GM12873 (cell line): Measurements from ENCODE around the gene B4GALT7.

Experiments
- TF ChIP-seq, protein P1 (sequence below): IDR thresholded peaks from 2 replicates; pipeline ENCODE4 v1.5.1; 2012; ENCODE audit warnings: low read depth, mild to moderate bottlenecking, moderate library complexity, low read length, control low read depth; ENCODE audit not compliant: insufficient read depth; ENCODE audit errors: missing control alignments

The B4GALT7 gene, protein sequence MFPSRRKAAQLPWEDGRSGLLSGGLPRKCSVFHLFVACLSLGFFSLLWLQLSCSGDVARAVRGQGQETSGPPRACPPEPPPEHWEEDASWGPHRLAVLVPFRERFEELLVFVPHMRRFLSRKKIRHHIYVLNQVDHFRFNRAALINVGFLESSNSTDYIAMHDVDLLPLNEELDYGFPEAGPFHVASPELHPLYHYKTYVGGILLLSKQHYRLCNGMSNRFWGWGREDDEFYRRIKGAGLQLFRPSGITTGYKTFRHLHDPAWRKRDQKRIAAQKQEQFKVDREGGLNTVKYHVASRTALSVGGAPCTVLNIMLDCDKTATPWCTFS

DNA sequence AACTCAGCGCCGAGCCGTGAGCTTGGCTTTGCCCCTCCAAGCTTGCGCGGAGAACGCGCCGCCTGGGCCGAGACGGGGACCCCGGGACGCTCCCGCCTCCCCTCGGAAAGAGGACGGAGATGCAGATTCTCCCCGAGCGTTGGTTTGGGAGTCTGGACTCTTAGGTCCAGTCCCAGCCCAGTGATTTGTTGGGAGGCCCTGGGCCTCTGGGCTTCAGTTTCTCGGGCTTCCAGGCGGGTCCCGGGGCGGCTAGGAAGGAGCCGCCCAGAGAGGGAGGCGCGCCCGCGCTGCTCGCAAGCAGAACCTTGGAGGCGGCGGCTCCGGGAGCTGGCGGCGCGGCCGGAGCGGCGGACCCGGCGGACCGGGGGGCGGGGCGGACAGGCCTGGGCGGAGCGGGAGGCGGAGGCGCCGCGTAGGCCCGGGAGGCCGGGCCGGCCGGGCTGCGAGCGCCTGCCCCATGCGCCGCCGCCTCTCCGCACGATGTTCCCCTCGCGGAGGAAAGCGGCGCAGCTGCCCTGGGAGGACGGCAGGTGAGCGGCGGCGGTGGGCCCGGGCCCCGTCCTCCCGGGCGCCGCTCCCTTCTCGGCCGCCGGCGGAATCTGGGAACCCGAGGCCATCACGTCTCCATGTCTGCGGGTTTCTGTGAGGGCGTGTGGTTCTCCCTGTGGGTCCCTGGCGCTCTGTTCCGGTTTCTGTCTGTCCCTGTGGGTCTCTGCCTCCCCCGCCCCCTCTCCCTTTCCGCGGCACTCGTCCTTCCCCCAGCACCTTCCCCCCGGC, at the start of gene B4GALT7:
TSS of gene B4GALT7 (plus strand) at position 402 of the 777 bp plus-strand sequence. CDS start at position 481, 79 bp downstream.
- TF ChIP-seq, protein P1, sequence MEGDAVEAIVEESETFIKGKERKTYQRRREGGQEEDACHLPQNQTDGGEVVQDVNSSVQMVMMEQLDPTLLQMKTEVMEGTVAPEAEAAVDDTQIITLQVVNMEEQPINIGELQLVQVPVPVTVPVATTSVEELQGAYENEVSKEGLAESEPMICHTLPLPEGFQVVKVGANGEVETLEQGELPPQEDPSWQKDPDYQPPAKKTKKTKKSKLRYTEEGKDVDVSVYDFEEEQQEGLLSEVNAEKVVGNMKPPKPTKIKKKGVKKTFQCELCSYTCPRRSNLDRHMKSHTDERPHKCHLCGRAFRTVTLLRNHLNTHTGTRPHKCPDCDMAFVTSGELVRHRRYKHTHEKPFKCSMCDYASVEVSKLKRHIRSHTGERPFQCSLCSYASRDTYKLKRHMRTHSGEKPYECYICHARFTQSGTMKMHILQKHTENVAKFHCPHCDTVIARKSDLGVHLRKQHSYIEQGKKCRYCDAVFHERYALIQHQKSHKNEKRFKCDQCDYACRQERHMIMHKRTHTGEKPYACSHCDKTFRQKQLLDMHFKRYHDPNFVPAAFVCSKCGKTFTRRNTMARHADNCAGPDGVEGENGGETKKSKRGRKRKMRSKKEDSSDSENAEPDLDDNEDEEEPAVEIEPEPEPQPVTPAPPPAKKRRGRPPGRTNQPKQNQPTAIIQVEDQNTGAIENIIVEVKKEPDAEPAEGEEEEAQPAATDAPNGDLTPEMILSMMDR, result no peak

DNA sequence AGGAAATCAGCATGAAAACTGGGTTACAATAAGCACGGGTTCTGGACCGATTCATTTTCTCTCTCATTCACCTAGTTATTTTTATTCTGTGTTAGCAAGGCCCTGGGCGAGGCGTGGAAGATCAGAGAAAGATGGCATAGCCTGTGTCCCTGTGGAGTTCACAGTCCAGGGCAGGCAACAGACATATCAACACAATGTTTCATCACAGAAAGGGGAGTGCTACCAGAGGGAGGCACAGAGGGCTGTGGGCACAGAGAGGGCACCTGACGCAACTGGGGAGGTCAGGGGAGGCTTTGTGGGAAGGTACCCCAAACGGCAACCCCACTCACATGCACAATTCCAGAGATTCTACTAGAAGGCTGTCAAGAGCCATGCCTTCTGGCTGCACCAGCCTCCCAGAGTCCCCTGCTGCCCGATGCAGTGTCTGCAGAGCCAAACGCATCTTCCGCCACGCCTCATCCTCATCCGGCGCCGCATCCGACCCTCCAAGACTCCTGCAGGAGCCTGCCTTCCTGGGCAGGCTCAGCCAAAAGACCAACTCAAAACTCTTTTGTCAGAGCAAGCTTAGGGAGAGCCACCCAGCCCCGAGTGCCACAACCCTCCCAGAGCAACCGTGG, 47.0 kb upstream of the B4GALT7 start:
- TF ChIP-seq, protein P1, result no peak

DNA sequence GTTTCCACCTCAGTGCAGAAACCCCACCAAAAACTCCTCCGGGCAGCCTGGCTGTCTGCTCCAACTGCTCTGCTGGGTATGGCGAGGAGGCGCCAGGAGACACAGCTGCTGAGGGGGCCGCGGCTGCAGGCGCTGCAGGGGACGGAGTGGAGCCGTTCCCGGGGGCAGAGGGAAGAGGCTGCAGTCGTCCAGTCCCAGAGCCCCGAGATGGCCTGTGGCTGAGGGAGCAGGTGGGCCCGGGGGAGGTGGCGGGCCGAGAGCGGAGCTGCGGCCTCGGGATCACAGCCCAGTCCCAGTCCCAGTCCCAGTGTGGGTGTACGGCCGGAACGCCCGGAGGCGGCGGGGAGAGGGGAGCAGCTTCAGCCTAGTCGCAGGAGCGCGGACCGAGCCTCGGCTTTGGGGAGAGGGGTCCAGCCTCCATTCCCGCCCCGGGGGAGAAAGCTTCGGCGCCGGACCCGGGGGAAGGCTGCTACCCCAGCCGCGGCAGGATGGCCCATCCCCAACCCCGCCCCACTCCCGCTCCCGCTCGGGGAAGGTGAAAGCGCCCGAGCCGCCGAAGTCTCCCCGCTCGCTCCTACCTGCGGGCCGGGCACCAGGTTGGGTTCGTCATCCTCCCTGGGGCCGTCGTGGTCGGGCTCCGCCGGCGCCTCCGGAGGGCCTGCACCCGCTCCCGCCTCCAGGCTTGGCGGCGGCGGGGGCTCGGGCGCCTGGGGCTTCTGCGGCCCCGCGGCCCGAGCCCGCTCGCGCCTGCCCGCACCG, 46.1 kb upstream of the B4GALT7 start:
- TF ChIP-seq, protein P1, result no peak

DNA sequence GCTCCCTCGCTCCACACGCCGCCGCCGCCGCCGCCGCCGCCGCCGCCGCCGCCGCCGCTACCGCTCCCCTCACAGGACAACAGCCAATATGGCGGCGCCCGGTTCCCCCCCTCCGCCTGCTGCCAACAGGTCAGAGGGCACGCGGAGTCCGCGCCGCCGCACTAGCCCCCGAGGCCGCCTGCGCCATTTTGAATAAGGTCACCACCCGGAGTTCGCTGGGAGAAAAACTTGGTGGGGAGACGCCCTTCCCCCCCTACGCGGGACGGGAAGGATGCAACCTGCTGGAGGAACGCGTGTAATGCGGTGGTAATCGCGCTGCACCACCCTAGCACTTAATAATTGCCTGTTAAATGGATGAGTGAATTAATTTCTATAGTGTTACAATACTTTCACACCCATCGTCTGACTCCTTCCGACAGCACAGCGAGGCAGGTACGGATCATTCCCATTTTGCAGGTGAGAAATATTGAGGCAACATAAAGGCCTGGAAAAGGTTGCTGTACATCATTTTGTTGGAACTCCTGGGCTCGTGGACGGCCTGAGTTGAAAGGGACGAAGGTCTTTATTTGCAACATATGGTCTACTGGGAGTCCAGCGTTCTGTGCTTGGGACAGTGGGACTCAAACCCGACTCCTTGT, 45.3 kb upstream of the B4GALT7 start, which contains the start of gene FAM193B:
TSS of gene FAM193B (minus strand) at position 90 of the 638 bp plus-strand sequence. CDS start 105 bp downstream, outside the sequence.
- TF ChIP-seq, protein P1, result peak; percentile 35

DNA sequence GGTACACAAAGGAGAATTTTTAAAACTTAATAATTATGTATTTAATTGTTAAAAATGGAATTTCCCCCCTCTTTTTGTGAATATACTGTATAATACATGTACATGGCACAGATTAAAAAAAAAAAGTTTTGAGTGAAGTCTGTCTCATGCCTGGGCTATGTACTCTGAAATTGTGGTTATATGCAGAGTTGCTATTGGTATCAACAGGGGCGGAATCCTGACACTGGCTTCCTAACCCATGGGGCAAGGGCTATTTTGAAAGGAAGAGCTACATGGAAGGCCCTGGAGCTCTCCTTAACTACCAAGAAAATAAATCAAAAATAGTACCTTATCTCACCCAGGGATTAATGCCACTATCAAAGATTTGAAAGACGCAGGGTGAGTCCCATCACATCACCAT, 44.7 kb upstream of the B4GALT7 start:
- TF ChIP-seq, protein P1, result no peak

DNA sequence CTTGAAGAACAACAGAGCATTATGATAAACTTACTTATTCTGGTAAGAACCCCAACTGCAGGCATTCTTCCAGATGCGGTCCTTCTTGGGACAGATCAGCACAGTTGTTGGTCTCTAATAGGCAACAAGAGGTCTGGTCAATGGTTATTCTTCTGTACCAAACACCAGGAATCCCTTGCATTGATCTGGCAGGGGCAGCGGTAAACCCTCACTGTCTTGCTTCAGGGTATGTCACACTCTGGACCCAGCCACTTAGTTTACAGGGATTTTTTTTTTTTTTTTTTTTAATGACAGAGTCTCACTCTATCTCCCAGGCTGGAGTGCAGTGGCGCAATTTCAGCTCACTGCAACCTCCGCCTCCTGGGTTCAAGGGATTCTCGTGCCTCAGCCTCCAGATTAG, 44.3 kb upstream of the B4GALT7 start:
- TF ChIP-seq, protein P1, result no peak
